Measurements from ENCODE around the gene SNED1. TPM values are rescaled to one million over a fixed set of nuclear protein-coding genes. Genes with fewer than 3 reads are reported as not detected.

Gene SNED1
- total and polyA plus RNA-seq, 9 of the 15 experiments (the other 6 are each of a cell fraction or from before 2014, with no cell fraction given), result 0.03 to 0.07 (median 0.05) TPM; not detected in 5

- TF ChIP-seq, protein P1, sequence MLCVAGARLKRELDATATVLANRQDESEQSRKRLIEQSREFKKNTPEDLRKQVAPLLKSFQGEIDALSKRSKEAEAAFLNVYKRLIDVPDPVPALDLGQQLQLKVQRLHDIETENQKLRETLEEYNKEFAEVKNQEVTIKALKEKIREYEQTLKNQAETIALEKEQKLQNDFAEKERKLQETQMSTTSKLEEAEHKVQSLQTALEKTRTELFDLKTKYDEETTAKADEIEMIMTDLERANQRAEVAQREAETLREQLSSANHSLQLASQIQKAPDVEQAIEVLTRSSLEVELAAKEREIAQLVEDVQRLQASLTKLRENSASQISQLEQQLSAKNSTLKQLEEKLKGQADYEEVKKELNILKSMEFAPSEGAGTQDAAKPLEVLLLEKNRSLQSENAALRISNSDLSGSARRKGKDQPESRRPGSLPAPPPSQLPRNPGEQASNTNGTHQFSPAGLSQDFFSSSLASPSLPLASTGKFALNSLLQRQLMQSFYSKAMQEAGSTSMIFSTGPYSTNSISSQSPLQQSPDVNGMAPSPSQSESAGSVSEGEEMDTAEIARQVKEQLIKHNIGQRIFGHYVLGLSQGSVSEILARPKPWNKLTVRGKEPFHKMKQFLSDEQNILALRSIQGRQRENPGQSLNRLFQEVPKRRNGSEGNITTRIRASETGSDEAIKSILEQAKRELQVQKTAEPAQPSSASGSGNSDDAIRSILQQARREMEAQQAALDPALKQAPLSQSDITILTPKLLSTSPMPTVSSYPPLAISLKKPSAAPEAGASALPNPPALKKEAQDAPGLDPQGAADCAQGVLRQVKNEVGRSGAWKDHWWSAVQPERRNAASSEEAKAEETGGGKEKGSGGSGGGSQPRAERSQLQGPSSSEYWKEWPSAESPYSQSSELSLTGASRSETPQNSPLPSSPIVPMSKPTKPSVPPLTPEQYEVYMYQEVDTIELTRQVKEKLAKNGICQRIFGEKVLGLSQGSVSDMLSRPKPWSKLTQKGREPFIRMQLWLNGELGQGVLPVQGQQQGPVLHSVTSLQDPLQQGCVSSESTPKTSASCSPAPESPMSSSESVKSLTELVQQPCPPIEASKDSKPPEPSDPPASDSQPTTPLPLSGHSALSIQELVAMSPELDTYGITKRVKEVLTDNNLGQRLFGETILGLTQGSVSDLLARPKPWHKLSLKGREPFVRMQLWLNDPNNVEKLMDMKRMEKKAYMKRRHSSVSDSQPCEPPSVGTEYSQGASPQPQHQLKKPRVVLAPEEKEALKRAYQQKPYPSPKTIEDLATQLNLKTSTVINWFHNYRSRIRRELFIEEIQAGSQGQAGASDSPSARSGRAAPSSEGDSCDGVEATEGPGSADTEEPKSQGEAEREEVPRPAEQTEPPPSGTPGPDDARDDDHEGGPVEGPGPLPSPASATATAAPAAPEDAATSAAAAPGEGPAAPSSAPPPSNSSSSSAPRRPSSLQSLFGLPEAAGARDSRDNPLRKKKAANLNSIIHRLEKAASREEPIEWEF (CRISPR knock-in tag; IDR thresholded peaks at IDR 0.05), result no peak
- no peak for TF ChIP-seq ARHGAP35 (IDR thresholded peaks at IDR 0.05; ENCODE audit: partially characterized antibody)
- no peak for TF ChIP-seq ZBED1 (IDR thresholded peaks at IDR 0.05)
- TF ChIP-seq CCNT2 (IDR thresholded peaks at IDR 0.05; ENCODE audit: borderline replicate concordance, extremely low read depth, insufficient read length, low read depth, low read length), result no peak
- TF ChIP-seq MGA (IDR thresholded peaks at IDR 0.05), result no peak
- TF ChIP-seq LEF1 (IDR thresholded peaks at IDR 0.05), result no peak
Observed at GRCh38 chr2:240960971-240961876, 37.2 kb upstream of the SNED1 start (continued).
